DMS 273 (cell line): ENCODE data around the gene ZHX3.

Experiments used
- DNase-seq: peaks from one replicate; lab custom pipeline; 2025; ENCODE audit not compliant: unreplicated experiment; lab: John Stamatoyannopoulos, UW

ZHX3 gene

GRCh38 chr20:41317546-41318270 lies at the start of gene ZHX3:
TSS of gene ZHX3 (minus strand) at chr20:41317731. CDS start at chr20:41204916, 112,815 bp downstream.
- DNase-seq, result peak; percentile 99

GRCh38 chr20:41367393-41367695 lies 49.8 kb upstream of the ZHX3 start:
- no peak for DNase-seq

- peak; percentile 66 for DNase-seq
These were observed 49.2 kb upstream of the ZHX3 start, which contains the start of gene EMILIN3 for GRCh38 chr20:41366546-41367392. TSS of gene EMILIN3 (minus strand) at chr20:41366818. CDS start at chr20:41366634, 184 bp downstream.

- peak; percentile 66 for DNase-seq
These were observed 48.4 kb upstream of the ZHX3 start for GRCh38 chr20:41365777-41366545.

GRCh38 chr20:41364967-41365765 lies 47.6 kb upstream of the ZHX3 start:
- DNase-seq, result no peak

GRCh38 chr20:41364236-41364855 lies 46.8 kb upstream of the ZHX3 start:
- DNase-seq, result no peak

- DNase-seq, result no peak
These were observed 46.1 kb upstream of the ZHX3 start for GRCh38 chr20:41363601-41364000.

GRCh38 chr20:41362748-41363140 lies 45.2 kb upstream of the ZHX3 start:
- no peak for DNase-seq

GRCh38 chr20:41361757-41362747 lies 44.5 kb upstream of the ZHX3 start:
- no peak for DNase-seq

- DNase-seq, result no peak
These were observed 43.6 kb upstream of the ZHX3 start for GRCh38 chr20:41360831-41361756.

- DNase-seq, result no peak
These were observed 42.0 kb upstream of the ZHX3 start for GRCh38 chr20:41359541-41360011.

- DNase-seq, result no peak
These were observed 41.2 kb upstream of the ZHX3 start for GRCh38 chr20:41358717-41359116.

- no peak for DNase-seq
These were observed 40.7 kb upstream of the ZHX3 start for GRCh38 chr20:41358230-41358629.

- DNase-seq, result peak; percentile 41
These were observed 40.1 kb upstream of the ZHX3 start for GRCh38 chr20:41357424-41358163.

- no peak for DNase-seq
These were observed 39.4 kb upstream of the ZHX3 start for GRCh38 chr20:41356951-41357350.

- DNase-seq, result no peak
These were observed 38.2 kb upstream of the ZHX3 start for GRCh38 chr20:41355598-41356203.

GRCh38 chr20:41355192-41355591 lies 37.7 kb upstream of the ZHX3 start:
- DNase-seq, result no peak
